K562 (cell line): Measurements from ENCODE around the gene POLD1. TPM values are rescaled to one million over a fixed set of nuclear protein-coding genes. Genes with fewer than 3 reads are reported as not detected.

Experiments used
- CBX5 ChIP-seq: IDR thresholded peaks from 2 replicates; pipeline ENCODE4 v1.6.1; 2014; ENCODE audit warnings: low read depth, borderline replicate concordance
- polyA plus RNA-seq, 8 experiments: library from polyadenylated mRNA; depleted of rRNA in 4 of 8; stranded (reverse) in 5 of 8; unstranded in 3 of 8; fragments of >200 nt; fragmentation: Nextera tagmentation in 2 of 8; fragmentation: Illumina TruSeq in 1 of 8; extraction: Ambion mirVana in 2 of 8; extraction: Trizol in 1 of 8; gene quantifications; 2 replicates each; pipeline versions ENCODE4 v1.2.1 to v1.2.3, GENCODE V29; 2011 to 2014; ENCODE audit warnings: inconsistent platforms in 1 of 8, missing spikeins in 1 of 8
- total RNA-seq, 7 experiments: library from RNA; depleted of rRNA in 6 of 7; stranded (reverse); fragments of >200 nt in 6 of 7; fragmentation: Illumina TruSeq in 2 of 7; extraction: Trizol in 2 of 7; gene quantifications; 2 replicates each; pipeline versions ENCODE4 v1.2.1 to v1.2.3, GENCODE V29; 2011 to 2021; ENCODE audit warnings: low replicate concordance in 1 of 7
- TF ChIP-seq, protein P1 (sequence below), 2 experiments: fragments of 450-650 bp in 1 of 2; sonication (generic) in 1 of 2; formaldehyde crosslinking in 1 of 2; IDR thresholded peaks; 2 replicates each; pipeline versions ENCODE4 v1.7.1 to v1.9.0; 2016 to 2022; ENCODE audit warnings: inconsistent platforms in 1 of 2, mild to moderate bottlenecking in 1 of 2, missing genetic modification reagents in 1 of 2

Gene POLD1
- total and polyA plus RNA-seq, 9 of the 15 experiments (the other 6 are each of a cell fraction or from before 2014, with no cell fraction given), result 1.3 to 312 (median 47.8) TPM

DNA sequence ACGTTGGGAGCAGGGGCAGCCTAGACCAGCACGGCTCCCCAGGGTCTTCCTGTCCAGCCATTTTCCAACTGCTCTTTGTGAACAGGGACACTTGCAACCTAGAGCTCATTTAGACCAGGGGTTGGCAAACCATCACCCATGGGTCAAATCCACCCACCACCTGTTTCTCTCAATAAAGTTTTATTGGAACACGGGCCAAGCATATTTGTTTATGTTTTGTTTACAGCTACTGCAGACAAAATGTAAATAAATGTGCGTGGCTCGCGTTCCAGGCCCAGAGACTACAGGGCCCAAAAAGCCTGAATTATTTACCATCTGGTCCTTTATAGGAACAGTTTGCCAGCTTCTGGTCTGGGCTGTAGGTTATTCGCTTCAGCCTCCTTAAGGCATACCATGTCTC lies 78.8 kb downstream of the POLD1 start (continued):
- TF ChIP-seq, protein P1, sequence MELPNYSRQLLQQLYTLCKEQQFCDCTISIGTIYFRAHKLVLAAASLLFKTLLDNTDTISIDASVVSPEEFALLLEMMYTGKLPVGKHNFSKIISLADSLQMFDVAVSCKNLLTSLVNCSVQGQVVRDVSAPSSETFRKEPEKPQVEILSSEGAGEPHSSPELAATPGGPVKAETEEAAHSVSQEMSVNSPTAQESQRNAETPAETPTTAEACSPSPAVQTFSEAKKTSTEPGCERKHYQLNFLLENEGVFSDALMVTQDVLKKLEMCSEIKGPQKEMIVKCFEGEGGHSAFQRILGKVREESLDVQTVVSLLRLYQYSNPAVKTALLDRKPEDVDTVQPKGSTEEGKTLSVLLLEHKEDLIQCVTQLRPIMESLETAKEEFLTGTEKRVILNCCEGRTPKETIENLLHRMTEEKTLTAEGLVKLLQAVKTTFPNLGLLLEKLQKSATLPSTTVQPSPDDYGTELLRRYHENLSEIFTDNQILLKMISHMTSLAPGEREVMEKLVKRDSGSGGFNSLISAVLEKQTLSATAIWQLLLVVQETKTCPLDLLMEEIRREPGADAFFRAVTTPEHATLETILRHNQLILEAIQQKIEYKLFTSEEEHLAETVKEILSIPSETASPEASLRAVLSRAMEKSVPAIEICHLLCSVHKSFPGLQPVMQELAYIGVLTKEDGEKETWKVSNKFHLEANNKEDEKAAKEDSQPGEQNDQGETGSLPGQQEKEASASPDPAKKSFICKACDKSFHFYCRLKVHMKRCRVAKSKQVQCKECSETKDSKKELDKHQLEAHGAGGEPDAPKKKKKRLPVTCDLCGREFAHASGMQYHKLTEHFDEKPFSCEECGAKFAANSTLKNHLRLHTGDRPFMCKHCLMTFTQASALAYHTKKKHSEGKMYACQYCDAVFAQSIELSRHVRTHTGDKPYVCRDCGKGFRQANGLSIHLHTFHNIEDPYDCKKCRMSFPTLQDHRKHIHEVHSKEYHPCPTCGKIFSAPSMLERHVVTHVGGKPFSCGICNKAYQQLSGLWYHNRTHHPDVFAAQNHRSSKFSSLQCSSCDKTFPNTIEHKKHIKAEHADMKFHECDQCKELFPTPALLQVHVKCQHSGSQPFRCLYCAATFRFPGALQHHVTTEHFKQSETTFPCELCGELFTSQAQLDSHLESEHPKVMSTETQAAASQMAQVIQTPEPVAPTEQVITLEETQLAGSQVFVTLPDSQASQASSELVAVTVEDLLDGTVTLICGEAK (IDR thresholded peaks at IDR 0.05), result peak; percentile 95
- TF ChIP-seq, protein P1 (CRISPR knock-in tag; IDR thresholded peaks at IDR 0.05), result peak; percentile 88
- no peak for TF ChIP-seq CBX5
